Nephron progenitor cell (in vitro differentiated cells): ENCODE data around the gene CCDC28B.

ENCODE experiments used
- DNase-seq: peaks from one replicate; pipeline ENCODE4 v3.0.0; 2021
- H3K27ac Mint-ChIP-seq: 2 replicates; pipeline ENCODE4 v1.8.0; 2021; ENCODE audit warnings: mild to moderate bottlenecking, moderate library complexity, mixed read lengths
- H3K27me3 Mint-ChIP-seq: 2 replicates; pipeline ENCODE4 v1.8.0; 2021; ENCODE audit warnings: mild to moderate bottlenecking, low read depth, mixed read lengths; ENCODE audit not compliant: poor library complexity
- H3K36me3 Mint-ChIP-seq: 2 replicates; pipeline ENCODE4 v1.8.0; 2021; ENCODE audit warnings: low read depth, mixed read lengths
- H3K4me1 Mint-ChIP-seq: 2 replicates; pipeline ENCODE4 v1.8.0; 2021; ENCODE audit warnings: mixed read lengths
- H3K4me3 Mint-ChIP-seq: 2 replicates; pipeline ENCODE4 v1.8.0; 2021; ENCODE audit warnings: mild to moderate bottlenecking, moderate library complexity, mixed read lengths
- H3K9me3 Mint-ChIP-seq: 2 replicates; pipeline ENCODE4 v1.8.0; 2021; ENCODE audit warnings: mild to moderate bottlenecking, moderate library complexity, mixed read lengths
- CTCF ChIP-seq: fragments of 200-600 bp; sonication (generic); IDR thresholded peaks from 2 replicates; pipeline ENCODE4 v1.5.0; 2021; ENCODE audit warnings: antibody characterized with exemption

Gene CCDC28B

DNA sequence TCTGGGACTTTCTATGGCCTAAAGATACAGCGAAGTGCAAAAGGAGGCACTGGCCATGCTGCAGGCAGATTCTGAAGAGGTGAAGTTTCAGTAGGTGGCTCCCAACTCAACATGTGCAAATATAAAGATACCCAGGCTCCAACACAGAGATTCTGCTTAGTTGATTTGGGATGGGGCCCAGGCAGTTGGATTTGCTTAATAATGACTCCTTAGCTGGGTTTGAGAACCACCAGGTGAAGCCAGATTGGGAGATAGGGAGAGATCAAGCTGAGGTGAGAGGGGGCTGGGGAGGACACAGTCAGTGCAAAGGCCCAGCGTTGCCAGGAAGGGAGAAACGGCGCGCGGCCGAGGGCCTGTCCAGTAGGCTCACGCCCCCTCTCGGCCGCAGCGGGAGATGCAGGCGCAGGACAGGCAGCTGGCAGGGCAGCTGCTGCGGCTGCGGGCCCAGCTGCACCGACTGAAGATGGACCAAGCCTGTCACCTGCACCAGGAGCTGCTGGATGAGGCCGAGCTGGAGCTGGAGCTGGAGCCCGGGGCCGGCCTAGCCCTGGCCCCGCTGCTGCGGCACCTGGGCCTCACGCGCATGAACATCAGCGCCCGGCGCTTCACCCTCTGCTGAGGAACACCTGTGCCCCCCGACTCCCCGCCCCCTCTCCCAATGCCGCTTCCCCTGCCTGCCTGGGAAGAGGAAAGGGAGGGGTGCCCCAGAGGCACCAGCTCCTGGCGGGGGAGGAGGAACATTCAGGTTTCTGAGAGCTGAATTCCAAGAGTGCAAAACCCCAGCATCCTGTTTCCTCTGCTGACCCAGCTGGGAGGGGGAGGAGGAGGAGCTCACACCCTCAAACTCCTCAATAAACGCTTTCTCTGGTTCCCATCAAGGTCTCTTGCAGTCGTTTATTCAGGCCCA, 47.8 kb downstream of the CCDC28B start:
- no peaks in the 10 kb centered on the region for H3K36me3 Mint-ChIP-seq
- peak; percentile 89 for DNase-seq
- H3K4me3 Mint-ChIP-seq: peak overlapping the region; percentile 23
- H3K27ac Mint-ChIP-seq: peak overlapping the region; percentile 72
- TF ChIP-seq CTCF: peak; percentile 80
- no peaks in the 10 kb centered on the region for H3K9me3 Mint-ChIP-seq
- peaks cover 58% of the 10 kb centered on the region for H3K4me1 Mint-ChIP-seq
- peaks cover 20% of the 10 kb centered on the region for H3K27me3 Mint-ChIP-seq

GRCh38 chr1:32249831-32250525, 49.6 kb downstream of the CCDC28B start:
- Mint-ChIP-seq H3K27me3 (peaks cover 20% of the 10 kb centered on the region), H3K4me1 (peaks cover 63% of the 10 kb centered on the region), H3K36me3 (no peaks in the 10 kb centered on the region), H3K9me3 (no peaks in the 10 kb centered on the region), H3K4me3 (peak overlapping the region; percentile 43), H3K27ac (peak overlapping the region; percentile 55)
- TF ChIP-seq CTCF: no peak
- peak; percentile 22 for DNase-seq

DNA sequence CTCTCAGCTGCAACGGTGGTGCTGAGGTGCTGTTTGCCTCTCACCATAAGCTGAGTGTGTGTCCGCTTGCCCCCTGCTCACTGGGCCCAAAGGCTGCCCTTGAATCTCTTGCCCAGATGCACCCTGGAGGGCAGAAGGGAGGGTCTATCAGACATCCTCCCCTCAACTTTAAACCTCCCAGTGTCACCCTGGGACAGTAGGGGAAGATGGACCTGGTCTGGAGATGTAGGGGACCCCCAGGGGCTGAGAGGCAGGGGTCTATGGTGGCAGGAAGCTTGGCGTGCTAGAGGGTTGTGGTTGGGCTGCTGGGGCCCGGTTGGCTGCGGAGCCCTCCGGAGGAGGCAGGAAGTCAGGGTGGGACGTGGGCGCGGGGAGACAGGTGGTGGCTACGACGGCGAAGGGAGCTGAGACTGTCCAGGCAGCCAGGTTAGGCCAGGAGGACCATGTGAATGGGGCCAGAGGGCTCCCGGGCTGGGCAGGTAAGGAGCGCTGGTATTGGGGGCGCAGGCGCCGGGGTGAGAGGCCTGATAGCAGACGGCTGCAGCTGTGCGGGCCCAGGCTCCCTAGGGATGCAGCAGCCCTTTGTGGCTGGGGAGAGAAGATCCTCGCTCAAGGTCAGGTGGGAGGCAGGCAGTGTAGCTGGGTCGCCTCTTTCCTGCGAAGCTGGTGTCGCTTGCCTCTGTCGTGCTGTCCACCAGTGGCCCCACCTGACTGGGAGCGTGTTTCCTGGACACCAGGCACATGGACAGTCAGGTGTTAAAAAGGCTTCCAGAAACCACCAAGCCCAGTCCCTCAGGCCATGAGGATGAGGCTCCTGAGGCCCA, 50.7 kb downstream of the CCDC28B start, which contains the start of gene LCK:
TSS of gene LCK (plus strand) at position 373 of the 824 bp plus-strand sequence. CDS start 23,065 bp downstream, outside the sequence.
- no peak for TF ChIP-seq CTCF
- DNase-seq: no peak
- Mint-ChIP-seq H3K27ac (peak within 1 kb of the TSS; percentile 55), H3K9me3 (no peaks in the 10 kb centered on the region), H3K4me1 (peaks cover 58% of the 10 kb centered on the region), H3K4me3 (peak within 1 kb of the TSS; percentile 43), H3K36me3 (no peaks in the 10 kb centered on the region), H3K27me3 (peaks cover 17% of the 10 kb centered on the region)
